Urinary bladder (tissue), 4 donors: ENCODE results near the gene DUSP10. TPM values are rescaled to one million over a fixed set of nuclear protein-coding genes. Genes with fewer than 3 reads are reported as not detected.

Experiments used
- DNase-seq: peaks from one replicate; pipeline ENCODE4 v3.0.0-alpha.2; 2015; ENCODE audit errors: extremely low spot score
- H3K27ac ChIP-seq: one replicate; pipeline ENCODE4 v1.5.1; 2013; ENCODE audit warnings: low read depth, mild to moderate bottlenecking, moderate library complexity
- H3K36me3 ChIP-seq: one replicate; pipeline ENCODE4 v1.6.1; 2013; ENCODE audit warnings: mild to moderate bottlenecking, moderate library complexity; ENCODE audit not compliant: insufficient read depth
- H3K4me1 ChIP-seq: one replicate; pipeline ENCODE4 v1.6.1; 2013; ENCODE audit warnings: mild to moderate bottlenecking, moderate library complexity; ENCODE audit not compliant: insufficient read depth
- H3K4me3 ChIP-seq: one replicate; pipeline ENCODE4 v1.5.1; 2013; ENCODE audit warnings: low read depth, low read length
- WGBS: extraction: QIAGEN DNeasy Blood & Tissue Kit; methylation state at CpG from one replicate; pipeline ENCODE4 v1.1.7; 2013; 5-methylcytosine and 5-hydroxymethylcytosine counted together
- polyA plus RNA-seq: library from polyadenylated mRNA; stranded (reverse); fragments of 200-250 nt; gene quantifications from one replicate; pipeline ENCODE4 v1.2.3, GENCODE V29; 2013
- total RNA-seq: library from RNA; depleted of rRNA; stranded (reverse); fragments of >200 nt; gene quantifications from one replicate; pipeline ENCODE4 v1.2.3, GENCODE V29; 2014
- donor health status: healthy with polysubstance abuse.
- donor health status: healthy.

DUSP10 gene
- total and polyA plus RNA-seq, 2 donors = 5.5 to 15.6 TPM

DNA sequence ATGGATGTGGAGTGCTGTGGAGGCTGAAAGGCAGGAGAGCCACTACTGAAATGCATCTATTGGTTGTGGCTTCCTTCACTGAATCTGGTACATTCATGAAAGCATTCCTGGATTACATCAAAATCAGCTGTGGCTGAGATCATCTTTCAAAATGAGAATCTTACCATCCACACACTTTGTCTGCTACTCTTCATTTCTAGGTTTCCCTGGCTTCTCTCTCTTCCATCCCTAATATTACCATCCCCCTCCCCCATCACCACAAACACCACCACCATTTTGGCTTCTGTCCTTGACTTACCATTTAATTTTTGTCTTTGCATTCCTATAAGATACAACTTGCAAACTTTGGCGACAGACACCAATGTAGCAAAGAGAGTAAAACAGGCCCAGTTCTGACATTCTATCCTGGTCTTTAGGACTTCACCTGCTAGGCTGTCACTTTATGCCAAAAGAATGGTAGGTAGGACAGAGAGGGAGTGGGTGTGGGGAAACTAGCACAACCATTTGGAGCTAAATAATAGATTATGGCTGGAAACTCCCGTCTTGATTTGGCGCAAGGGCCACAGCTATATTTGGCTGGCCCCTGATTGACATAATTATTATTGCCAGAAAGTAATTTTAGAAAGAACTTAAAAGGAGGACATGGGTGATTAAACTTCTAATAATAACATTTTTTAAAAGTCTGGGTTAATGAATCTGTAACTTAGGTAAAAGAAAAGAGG, 15.1 kb upstream of the DUSP10 start:
- Histone ChIP-seq H3K4me3 (no peak overlapping the region), H3K27ac (no peak overlapping the region), H3K36me3 (no peaks in the 10 kb centered on the region), H3K4me1 (no peaks in the 10 kb centered on the region)
- no peak for DNase-seq
- 91% methylated on average over 3 of the region's 3 CpGs for WGBS

DNA sequence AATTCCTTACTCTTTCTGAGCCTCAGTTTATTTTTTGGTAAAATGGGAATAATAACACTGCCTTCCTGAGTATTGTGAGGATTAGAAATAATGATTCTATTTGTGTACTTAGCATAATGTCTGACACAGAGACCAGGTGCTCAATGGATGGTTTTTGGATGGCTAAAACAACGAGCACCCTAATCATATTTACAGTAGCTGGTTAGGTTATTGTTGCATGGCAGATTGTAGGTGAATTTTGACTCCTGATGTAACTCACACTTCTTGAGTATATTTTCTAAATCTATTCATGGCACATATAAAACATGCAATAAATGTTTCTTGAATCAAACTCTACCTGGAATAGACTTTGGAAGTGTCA, 11.9 kb upstream of the DUSP10 start:
- no peak for DNase-seq
- Histone ChIP-seq H3K36me3 (no peaks in the 10 kb centered on the region), H3K27ac (no peak overlapping the region), H3K4me3 (no peak overlapping the region), H3K4me1 (no peaks in the 10 kb centered on the region)
- WGBS = 92% methylated on average over 1 of the region's 1 CpG

DNA sequence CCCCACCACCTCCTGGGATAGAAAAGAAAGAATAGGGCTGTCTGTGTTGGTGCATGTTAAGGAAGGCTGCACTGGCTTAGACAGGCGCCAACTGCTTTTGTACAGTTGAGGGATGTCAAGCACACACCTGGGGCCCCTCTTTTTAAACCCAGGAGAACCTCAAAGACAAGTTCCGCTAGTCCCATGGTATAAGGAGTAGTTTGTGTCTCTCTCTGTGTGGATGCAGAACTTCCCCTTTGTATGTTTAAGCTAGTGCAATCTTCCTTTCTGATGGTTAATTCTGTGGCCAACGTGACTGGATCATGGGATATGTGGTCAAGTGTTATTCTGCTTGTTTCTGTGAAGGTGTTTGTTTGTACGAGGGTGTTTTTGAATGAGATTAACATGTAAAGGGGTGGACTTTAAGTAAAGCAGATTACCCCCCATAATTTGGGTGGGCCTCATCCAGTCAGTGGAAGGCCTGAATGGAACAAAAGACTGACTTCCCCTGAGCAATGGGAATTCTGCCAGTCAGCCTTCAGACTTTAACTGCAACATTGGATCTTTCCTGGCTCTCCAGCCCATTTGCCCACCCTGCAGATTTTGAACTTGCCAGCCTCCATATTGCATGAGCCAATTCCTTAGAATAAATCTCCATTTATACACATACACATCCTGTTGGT, 9.5 kb upstream of the DUSP10 start:
- 87% methylated on average over 4 of the region's 4 CpGs for WGBS

DNA sequence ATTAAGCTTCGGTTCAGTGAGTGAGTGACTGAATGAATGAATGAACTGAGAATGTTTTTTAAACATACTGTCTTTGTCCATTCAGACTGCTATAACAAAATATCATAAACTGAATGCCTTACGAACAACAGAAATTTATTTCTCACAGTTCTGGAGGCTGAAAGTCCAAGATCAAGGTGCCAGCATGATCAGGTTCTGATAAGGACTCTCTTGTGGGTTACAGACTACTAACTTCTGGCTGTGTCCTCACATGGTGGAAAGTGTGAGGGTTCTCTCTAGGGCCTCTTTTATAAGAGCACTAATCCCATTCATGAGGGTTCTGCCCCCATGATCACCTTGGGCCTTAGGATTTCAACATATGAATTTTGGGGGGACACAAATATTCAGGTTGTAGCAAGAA, 7.1 kb upstream of the DUSP10 start:
- 96% methylated on average over 2 of the region's 2 CpGs for WGBS
- Histone ChIP-seq H3K27ac (no peak overlapping the region), H3K36me3 (no peaks in the 10 kb centered on the region), H3K4me3 (no peak overlapping the region), H3K4me1 (no peaks in the 10 kb centered on the region)
- DNase-seq = no peak

More for the DNA sequence above, 9.5 kb upstream of the DUSP10 start:
- DNase-seq = no peak
- H3K27ac ChIP-seq = no peak overlapping the region
- H3K4me3 ChIP-seq = no peak overlapping the region
- no peaks in the 10 kb centered on the region for H3K36me3 ChIP-seq
- H3K4me1 ChIP-seq = no peaks in the 10 kb centered on the region

DNA sequence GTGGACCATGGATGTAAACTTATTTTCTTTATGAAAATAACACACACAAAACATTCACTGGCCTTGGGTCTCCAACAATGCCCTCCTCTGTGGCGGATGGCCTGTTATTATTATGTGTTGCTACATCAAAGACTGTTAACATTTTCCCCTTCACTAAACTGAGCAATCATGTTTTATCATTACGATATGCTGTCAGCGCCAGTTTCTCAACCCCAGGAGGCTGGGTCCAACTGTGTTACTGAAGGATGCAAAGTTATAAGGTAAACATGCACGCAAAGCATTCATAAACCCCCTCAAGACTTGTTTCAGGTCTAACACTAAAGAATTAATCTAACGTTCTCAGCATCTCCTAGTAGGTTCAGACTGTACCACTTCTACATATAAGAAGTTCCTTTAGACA, 6.0 kb upstream of the DUSP10 start:
- Histone ChIP-seq H3K27ac (no peak overlapping the region), H3K4me1 (no peaks in the 10 kb centered on the region)
- 59% methylated on average over 5 of the region's 5 CpGs for WGBS

DNA sequence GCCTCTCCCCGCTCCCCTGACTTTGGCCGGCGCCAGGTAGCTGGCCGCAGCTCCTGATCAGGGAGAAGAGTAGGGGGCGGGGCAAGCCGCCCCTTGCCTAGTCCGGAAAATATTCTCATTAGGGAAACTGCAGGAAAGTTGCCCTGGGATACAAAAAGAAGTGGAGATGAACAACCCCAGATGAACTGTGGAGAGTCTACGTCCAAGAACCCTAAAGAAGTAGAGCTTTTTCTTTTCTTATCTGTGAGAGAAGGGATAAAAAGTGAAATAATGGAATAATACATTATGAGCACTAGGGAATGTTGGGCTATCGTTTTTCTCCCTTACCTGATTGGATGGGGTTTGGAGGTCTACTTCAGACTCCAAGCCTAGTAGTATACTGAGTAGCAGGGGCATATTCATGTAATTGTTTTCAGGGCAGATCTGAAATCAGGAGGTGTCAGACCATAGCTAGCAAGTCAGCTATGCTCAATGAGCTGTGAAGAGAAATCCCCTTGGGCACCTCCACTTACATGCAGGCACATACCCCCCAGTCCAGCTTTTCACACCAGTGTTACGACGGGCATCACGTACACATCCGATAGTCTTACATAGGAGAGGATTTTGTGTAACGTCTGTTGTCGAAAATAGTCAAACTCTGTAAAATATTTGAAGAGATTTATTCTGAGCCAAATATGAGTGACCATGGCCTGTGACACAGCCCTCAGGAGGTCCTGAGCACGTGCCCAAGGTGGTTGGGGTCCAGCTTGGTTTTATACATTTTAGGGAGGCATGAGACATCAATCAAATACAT, 1.7 kb upstream of the DUSP10 start:
- 41% methylated on average over 16 of the region's 16 CpGs for WGBS
- H3K36me3 ChIP-seq = no peaks in the 10 kb centered on the region
- no peaks in the 10 kb centered on the region for H3K4me1 ChIP-seq
- DNase-seq = no peak
- peak overlapping the region; percentile 62 for H3K4me3 ChIP-seq
- peak overlapping the region; percentile 98 for H3K27ac ChIP-seq

More for the DNA sequence above, 6.0 kb upstream of the DUSP10 start:
- no peak overlapping the region for H3K4me3 ChIP-seq
- DNase-seq = no peak
- H3K36me3 ChIP-seq = no peaks in the 10 kb centered on the region

DNA sequence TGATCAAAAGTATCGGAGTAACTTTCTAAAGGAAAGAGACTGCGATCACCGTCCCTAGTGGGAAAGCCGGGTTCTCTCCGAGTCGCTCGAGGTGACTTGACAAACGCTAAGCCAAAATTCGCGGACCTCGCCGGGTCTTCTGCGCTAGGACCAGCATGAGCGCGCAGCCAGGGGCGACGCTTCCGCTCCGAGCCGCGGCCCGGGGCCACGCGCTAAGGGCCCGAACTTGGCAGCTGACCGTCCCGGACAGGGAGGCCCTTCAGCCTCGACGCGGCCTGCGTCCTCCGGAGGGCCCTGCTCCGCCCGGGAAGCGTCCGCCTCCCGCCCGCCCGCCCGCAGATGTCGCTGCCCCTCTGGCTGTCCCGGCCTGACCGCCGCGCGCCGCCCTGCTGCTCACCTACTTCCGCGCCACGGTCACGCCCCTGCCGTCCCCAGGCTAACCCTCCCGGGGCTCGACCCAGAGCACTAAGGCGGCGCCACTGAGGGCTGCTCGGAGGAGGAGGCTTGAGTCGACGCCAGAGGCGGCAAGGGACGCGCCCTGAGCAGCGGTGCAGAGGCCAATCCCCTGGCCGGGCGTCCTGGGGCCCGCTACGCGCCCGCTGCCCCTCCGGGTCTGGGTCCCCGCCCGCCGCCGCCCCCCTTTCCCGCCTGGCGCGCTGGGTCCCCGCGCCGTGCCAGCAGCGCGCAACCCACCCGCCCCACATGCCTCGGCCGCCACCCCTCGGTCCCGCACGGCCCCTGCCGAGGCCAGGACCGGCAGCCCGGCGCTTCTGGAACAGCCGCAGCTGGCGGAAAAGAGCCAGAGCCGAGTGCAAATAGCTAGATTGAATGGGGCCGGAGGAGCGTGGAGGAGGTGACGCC, 896 bp upstream of the DUSP10 start:
- WGBS = under 1% methylated on average over 98 of the region's 98 CpGs
- Histone ChIP-seq H3K4me1 (no peaks in the 10 kb centered on the region), H3K36me3 (no peaks in the 10 kb centered on the region), H3K27ac (peak overlapping the region; percentile 98), H3K4me3 (peak overlapping the region; percentile 62)
- no peak for DNase-seq

DNA sequence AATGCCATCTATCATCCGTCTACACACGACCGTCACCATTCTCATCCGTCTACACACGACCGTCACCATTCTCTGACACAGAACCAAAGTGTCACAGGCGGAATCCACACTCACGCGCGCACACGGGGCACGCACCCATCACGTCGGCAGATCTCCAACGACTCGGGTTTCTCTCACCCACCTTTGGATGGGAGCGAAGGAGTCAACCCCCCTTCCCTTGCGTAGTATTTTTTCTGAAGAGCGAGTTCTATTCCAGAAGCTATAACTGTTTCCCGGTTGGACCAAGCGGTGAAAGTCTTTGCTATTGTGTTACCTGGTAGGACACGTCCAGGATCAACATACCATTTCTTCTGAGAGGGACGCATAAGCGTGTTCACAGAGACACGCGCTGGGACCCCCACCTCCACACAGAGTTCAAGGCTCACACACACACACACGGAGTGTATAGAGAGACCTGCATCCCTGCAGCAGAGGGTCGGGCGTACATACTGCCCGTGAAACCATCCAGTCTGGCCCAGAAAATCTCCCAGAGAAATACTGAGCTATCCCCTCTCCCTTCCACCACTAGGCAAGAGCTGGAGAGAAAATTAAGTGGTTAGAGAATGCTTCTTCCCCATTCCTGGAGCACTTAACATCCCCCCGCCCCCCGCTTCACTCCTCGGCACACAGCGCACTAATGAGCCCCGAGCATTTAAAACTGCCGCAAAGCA, 741 bp downstream of the DUSP10 start:
- H3K27ac ChIP-seq = peak overlapping the region; percentile 66
- peak overlapping the region; percentile 46 for H3K4me3 ChIP-seq
- no peaks in the 10 kb centered on the region for H3K36me3 ChIP-seq
- no peaks in the 10 kb centered on the region for H3K4me1 ChIP-seq
- WGBS = under 1% methylated on average over 36 of the region's 36 CpGs
- no peak for DNase-seq

DNA sequence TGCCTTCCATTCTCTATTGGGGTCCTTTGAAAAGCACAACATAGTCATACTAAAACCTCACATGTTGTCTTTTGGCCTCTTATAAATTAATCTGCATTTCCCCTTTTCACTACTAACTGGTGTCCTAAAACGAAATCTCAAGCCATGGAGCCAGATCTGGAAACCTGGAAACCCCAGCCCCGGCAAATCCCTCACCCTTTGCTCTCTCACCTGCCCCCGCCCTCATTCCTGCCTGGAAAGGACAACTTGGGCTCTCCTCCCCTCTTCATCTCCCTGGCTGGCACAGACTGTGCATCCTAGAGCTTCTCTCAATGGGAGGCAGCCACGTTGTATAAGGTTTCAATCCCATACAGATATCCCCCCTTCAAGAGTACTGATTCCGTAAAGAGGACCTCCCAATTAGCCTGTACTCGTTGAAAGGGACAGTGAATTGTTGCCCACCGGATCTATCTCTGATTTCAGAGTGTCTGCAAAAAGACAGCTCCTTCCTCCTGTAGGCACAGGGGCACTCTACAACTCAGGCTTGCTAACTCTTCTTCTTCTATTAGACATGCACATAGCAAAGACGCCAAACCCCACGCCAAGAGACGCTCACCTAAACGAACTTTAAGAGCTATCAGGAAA, 1.4 kb downstream of the DUSP10 start:
- no peaks in the 10 kb centered on the region for H3K4me1 ChIP-seq
- peak overlapping the region; percentile 46 for H3K4me3 ChIP-seq
- DNase-seq = no peak
- no peak overlapping the region for H3K27ac ChIP-seq
- no peaks in the 10 kb centered on the region for H3K36me3 ChIP-seq
- 21% methylated on average over 11 of the region's 11 CpGs for WGBS

DNA sequence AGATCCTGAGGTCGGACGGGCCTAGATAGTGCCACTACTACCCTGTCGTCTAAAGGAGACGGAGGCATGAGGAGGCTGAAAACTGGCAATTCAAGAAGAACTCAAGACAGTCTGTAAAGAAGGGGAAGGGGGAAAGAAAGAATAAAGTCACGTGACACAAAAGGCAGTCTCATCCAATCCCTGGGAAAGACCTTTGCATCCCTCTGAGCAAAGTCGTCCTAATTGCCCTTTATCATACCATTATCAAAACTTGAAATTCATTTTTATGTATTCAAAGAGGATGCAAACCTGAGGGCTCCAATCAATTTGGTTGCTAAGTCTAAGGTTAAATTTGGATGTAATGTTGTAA, 2.2 kb downstream of the DUSP10 start:
- Histone ChIP-seq H3K4me1 (no peaks in the 10 kb centered on the region), H3K4me3 (no peak overlapping the region), H3K36me3 (no peaks in the 10 kb centered on the region), H3K27ac (no peak overlapping the region)
- 94% methylated on average over 6 of the region's 6 CpGs for WGBS
- no peak for DNase-seq

DNA sequence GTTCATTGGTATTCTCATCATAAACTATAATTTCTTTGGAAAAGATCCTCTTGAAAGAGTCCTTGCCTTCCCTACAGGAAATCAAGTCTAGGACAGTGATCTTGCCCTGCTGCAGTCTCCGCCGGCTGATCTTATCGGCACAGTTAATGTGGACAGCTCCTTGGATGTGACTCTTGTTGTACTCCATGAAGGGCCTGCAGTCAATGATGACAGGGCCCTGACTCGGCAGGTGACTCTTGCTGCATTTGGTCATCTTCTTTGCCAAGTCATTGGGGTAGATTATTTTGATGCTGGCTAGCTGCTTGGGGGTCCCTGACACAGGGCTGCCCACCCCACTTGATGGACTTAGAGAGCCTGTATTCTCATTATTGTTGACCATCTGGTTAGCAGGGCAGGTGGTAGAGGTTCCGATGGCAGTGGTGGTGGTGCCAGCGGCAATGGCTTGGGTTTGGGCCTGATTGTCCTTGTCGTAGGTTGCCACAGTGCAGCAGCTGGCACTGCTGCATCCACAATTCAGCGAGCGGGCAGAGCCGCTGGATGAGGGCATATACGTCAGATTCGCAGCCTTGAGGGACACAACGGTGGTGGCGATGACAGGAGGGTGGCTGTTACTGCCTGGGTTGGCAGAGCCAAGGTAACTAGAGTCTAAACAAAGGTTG, 2.7 kb downstream of the DUSP10 start:
- H3K36me3 ChIP-seq = no peaks in the 10 kb centered on the region
- 94% methylated on average over 14 of the region's 14 CpGs for WGBS
- no peak overlapping the region for H3K4me3 ChIP-seq
- no peak for DNase-seq
- no peaks in the 10 kb centered on the region for H3K4me1 ChIP-seq
- H3K27ac ChIP-seq = no peak overlapping the region

DNA sequence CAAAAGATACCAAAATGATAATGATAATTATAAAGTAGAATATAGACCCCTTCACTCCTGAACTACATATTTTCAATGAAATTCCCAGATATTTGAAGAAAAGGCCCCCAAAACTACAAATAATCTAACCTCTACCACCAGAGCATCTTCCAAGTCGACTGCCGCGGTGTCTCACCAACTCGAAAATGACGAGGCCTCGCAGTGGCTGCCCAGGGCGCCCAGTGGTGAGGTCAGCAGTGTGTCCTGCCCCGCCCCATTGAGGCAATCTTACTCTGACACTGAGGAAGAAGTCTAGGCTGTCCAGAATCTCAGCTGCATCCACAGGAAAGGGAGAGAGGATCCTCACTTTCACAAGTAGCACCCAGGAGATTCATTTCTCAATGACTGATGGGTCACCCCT, 5.2 kb downstream of the DUSP10 start:
- Histone ChIP-seq H3K4me1 (no peaks in the 10 kb centered on the region), H3K36me3 (no peaks in the 10 kb centered on the region), H3K4me3 (no peak overlapping the region), H3K27ac (no peak overlapping the region)
- 96% methylated on average over 8 of the region's 8 CpGs for WGBS
- DNase-seq = no peak
